Pancreas (tissue), 10 donors: ENCODE data around the gene ZNF710. TPM values are rescaled to one million over a fixed set of nuclear protein-coding genes. Genes with fewer than 3 reads are reported as not detected.

Experiments used
- ATAC-seq, 4 donors: fragments of 200-7000 bp; cut with Tn5 transposase; one replicate each; pipeline versions ENCODE4 v1.8.0 to v1.9.1; 2020; ENCODE audit warnings: mild to moderate bottlenecking in 4 of 4, moderate library complexity in 4 of 4
- DNase-seq, 6 donors: peaks; one replicate each; pipeline ENCODE4 v3.0.0-alpha.2; 2020
- FAIRE-seq: peaks from 2 replicates; lab custom pipeline; 2012; peaks lifted over from hg19 to GRCh38; lab: Jason Lieb, UNC
- H3K27ac ChIP-seq, 4 donors: fragments of 200-600 bp; sonication (generic); 1 replicate in 3 of 4; 2 replicates in 1 of 4; pipeline versions ENCODE4 v1.5.0 to v1.8.0; 2020
- H3K27me3 ChIP-seq, 4 donors: fragments of 200-600 bp; one replicate each; pipeline ENCODE4 v1.8.0; 2021
- H3K36me3 ChIP-seq, 3 donors: fragments of 200-600 bp; sonication (generic) in 1 of 3; one replicate each; pipeline versions ENCODE4 v1.5.0 to v1.8.0; 2020 to 2021
- H3K4me1 ChIP-seq, 3 donors: fragments of 200-600 bp; one replicate each; pipeline ENCODE4 v1.8.0; 2021
- H3K4me3 ChIP-seq, 4 donors: fragments of 200-600 bp; sonication (generic) in 2 of 4; one replicate each; pipeline versions ENCODE4 v1.5.0 to v1.8.0; 2020 to 2021
- H3K9me3 ChIP-seq, 4 donors: fragments of 200-600 bp; one replicate each; pipeline ENCODE4 v1.8.0; 2021
- WGBS, 2 donors: extraction: QIAGEN DNeasy Blood & Tissue Kit; methylation state at CpG; one replicate each; pipeline ENCODE4 v1.1.7; 2013; 5-methylcytosine and 5-hydroxymethylcytosine counted together
- intact Hi-C, 3 donors: fragments of 100-400 bp; cut with DNase I; formaldehyde crosslinking; loops; one replicate each; pipeline versions ENCODE4 v1.11.1 to v1.14.2; 2022
- polyA plus RNA-seq, 2 donors: library from polyadenylated mRNA; stranded (reverse); fragments of 200-250 nt; gene quantifications; one replicate each; pipeline ENCODE4 v1.2.3, GENCODE V29; 2013
- total RNA-seq, 6 donors: library from RNA; stranded (reverse); fragmentation: NEBNext Ultra II Directional in 4 of 6; extraction: Animal tissue kit (Norgen Biotek cat#: 25700) in 4 of 6; gene quantifications; one replicate each; pipeline versions ENCODE4 v1.2.1 to v1.2.4, GENCODE V29; 2021 to 2023
- TF ChIP-seq, protein P1 (sequence below), 4 donors: fragments of 200-600 bp; sonication (generic) in 3 of 4; IDR thresholded peaks; one replicate each; pipeline versions ENCODE4 v1.5.0 to v1.8.0; 2021; ENCODE audit warnings: antibody characterized with exemption in 4 of 4
- donor health status: healthy with polysubstance abuse.
- donor health status: DM: no; HTN: no; CAD: no; lungs with moderate emphysema.
- donor health status: DM: no; HTN: no; CAD: no.
- donor health status: control.
- donor health status: control.
- donor health status: Bipolar disorder and iron deficiency.
- donor health status: DM: yes; HTN: yes; CAD: no.
- donor health status: DM: no; HTN: no; CAD: no.
- donor health status: DM: no; HTN: no; CAD: no.
- donor health status: DM: yes; HTN: yes; CAD: no.

Gene ZNF710
- total and polyA plus RNA-seq, 8 donors = 31.9 to 298 (median 37.8) TPM

DNA sequence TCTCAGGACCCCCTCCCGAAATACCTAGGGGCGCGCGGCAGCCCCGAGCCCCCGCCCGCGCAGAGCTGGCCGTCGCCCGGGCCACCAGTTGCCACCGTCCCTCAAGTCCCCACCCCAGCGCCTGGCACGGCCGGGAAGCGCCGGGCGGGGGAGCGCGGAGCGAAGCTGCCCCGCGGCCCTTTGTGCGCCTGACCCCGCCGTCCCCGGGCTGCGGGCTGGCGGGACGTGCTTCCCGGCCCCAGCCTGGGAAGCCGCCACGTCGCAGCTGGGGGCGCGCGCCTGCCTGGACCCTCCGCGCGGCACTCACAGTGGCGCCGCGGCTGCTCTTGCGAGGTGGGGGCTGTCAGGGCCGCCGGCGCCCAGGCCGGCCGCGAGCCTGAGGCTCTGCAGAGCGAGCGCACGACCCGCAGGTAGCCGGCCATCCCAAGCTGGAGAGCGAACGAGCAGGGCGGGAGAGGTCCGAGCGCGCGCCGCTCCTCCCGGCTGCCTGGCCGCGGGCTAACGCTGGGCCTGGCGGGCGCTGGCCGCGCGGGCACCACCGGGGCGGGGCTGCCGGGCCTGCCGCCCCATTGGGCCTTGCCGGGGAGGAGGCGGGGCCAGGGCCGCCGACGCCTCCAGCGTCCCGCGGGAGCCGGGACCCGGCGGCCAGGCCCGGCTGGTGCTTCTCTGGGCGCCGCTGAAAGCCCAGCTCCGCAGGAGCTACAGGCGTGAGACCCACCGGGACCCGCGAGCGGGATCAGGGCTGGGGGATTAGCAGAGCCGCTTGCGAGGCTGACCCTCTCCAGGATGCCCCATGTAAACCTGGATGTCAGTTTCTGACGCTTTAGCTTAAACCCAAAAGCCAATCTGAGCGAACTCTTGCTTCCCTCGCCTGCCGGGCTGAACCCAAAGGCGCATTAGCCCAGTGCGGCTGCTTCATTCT, 101.1 kb downstream of the ZNF710 start, which contains the start of gene IDH2:
IDH2 (minus strand) TSS at position 500 of the 922 bp plus-strand sequence; CDS start at position 422, 78 bp downstream.
- DNase-seq (peak; percentile 82 to 95 (median 90)), FAIRE-seq (no peak), ATAC-seq (peak; percentile 68 to 84 (median 78))
- WGBS, 2 donors = 0 to 1% methylated on average over 76 to 104 of the region's 104 CpGs
- H3K4me3 ChIP-seq = peak within 1 kb of the TSS; percentile 81 to 99 (median 95)
- TF ChIP-seq, protein P1, sequence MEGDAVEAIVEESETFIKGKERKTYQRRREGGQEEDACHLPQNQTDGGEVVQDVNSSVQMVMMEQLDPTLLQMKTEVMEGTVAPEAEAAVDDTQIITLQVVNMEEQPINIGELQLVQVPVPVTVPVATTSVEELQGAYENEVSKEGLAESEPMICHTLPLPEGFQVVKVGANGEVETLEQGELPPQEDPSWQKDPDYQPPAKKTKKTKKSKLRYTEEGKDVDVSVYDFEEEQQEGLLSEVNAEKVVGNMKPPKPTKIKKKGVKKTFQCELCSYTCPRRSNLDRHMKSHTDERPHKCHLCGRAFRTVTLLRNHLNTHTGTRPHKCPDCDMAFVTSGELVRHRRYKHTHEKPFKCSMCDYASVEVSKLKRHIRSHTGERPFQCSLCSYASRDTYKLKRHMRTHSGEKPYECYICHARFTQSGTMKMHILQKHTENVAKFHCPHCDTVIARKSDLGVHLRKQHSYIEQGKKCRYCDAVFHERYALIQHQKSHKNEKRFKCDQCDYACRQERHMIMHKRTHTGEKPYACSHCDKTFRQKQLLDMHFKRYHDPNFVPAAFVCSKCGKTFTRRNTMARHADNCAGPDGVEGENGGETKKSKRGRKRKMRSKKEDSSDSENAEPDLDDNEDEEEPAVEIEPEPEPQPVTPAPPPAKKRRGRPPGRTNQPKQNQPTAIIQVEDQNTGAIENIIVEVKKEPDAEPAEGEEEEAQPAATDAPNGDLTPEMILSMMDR (IDR thresholded peaks at IDR 0.05) = no peak
- no peaks in the 10 kb centered on the region for H3K9me3 ChIP-seq
- H3K4me1 ChIP-seq = peaks cover 40 to 61% (median 48%) of the 10 kb centered on the region in 3 donors
- intact Hi-C loops = no loop called here
- peak within 1 kb of the TSS; percentile 95 to 98 (median 98) for H3K27ac ChIP-seq
- no peaks in the 10 kb centered on the region for H3K27me3 ChIP-seq
- no peaks in the 10 kb centered on the region for H3K36me3 ChIP-seq

DNA sequence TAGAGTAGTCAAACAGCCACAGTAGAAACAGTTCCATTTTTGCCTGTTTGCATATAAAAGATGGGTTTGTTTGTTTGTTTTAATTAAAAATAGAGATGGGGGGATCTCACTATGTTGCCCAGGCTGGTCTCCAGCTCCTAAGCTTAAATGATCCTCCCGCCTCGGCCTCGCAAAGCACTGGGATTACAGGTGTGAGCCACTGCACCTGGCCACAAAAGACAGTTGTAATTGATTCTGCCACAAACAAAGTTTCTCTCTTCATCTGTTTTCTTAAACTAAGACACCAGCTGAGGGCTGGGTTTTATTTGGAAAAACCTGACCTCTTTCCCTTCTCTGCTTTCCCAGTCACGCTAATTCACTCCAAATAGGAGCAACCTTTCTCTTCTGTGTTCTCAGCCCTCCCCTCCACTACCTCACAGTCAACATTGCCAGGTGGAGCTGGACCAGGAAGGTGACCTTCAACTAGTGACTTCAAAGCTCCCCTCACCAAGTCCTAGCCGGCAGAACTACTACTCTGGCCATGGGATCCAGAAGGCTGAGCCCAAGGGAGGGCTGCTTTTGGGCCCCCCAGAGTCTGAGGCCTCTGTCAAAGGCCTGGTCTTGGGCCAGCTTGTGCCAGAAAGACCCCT, 102.7 kb downstream of the ZNF710 start:
- Histone ChIP-seq H3K4me3 (peak overlapping the region in 1 of 4 donors; percentile 97), H3K9me3 (no peaks in the 10 kb centered on the region), H3K36me3 (no peaks in the 10 kb centered on the region), H3K4me1 (peaks cover 28 to 45% (median 35%) of the 10 kb centered on the region in 3 donors), H3K27me3 (no peaks in the 10 kb centered on the region), H3K27ac (peak overlapping the region; percentile 95 to 98 (median 98))
- peak; percentile 64 to 91 (median 82) for DNase-seq
- TF ChIP-seq, protein P1 (IDR thresholded peaks at IDR 0.05) = no peak
- intact Hi-C loops = no loop called here
- no peak for FAIRE-seq
- peak; percentile 67 to 72 (median 70) for ATAC-seq
- WGBS, 2 donors = 23 to 39% methylated on average over 5 of the region's 5 CpGs

DNA sequence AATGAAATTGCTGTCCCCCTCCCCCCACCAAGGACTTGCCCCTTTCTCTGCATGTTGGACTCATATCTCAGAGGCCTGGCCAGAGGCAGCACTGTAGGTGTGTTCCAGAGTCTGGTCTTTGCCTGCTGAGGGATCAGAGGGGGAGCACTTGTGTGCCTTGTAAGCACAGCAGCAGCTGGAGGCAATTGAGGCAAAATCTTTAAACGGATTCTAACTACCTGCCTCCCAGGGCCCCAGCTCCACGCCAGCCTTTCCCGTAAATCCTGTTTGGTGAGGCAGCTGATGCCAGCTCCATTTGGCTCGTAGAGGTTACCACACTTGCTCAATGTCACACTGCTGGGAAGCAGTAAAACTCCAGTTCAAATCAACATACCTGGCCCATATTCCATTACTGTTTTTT, 103.4 kb downstream of the ZNF710 start:
- WGBS, 2 donors = 6 to 20% methylated on average over 4 of the region's 4 CpGs
- FAIRE-seq = no peak
- Histone ChIP-seq H3K9me3 (no peaks in the 10 kb centered on the region), H3K36me3 (no peaks in the 10 kb centered on the region), H3K4me3 (peak overlapping the region in 1 of 4 donors; percentile 14), H3K27ac (peak overlapping the region; percentile 95 to 98 (median 98)), H3K27me3 (no peaks in the 10 kb centered on the region), H3K4me1 (peaks cover 27 to 38% (median 28%) of the 10 kb centered on the region in 3 donors)
- peak; percentile 81 to 90 (median 89) for DNase-seq
- intact Hi-C loops = no loop called here
- ATAC-seq = peak; percentile 55 to 62 (median 56)
- TF ChIP-seq, protein P1 (IDR thresholded peaks at IDR 0.05) = no peak

DNA sequence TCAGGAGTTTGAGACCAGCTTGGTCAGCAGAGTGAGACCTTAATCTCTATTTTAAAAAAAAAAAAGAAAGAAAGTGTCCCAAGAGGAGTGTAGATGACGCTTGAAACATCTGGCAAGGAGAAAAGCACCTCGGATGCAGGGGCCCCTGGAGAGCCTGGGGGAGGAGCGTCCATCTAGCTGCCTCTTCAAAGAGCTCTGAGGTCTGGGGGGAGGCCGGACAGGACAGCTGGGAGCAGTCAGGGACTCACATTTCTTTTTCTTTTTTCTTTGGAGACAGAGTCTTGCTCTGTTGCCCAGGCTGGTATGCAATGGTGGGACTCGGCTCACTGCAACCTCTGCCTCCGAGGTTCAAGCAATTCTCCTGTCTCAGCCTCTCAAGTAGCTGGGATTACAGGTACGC, 104.4 kb downstream of the ZNF710 start:
- FAIRE-seq = no peak

More for the DNA sequence above, 104.4 kb downstream of the ZNF710 start:
- H3K27me3 ChIP-seq = no peaks in the 10 kb centered on the region
- 78 to 87% methylated on average over 7 of the region's 7 CpGs for WGBS, 2 donors
- no peak for ATAC-seq
- TF ChIP-seq, protein P1 (IDR thresholded peaks at IDR 0.05) = no peak
- H3K36me3 ChIP-seq = no peaks in the 10 kb centered on the region
- peaks cover 19 to 28% (median 22%) of the 10 kb centered on the region in 3 donors for H3K4me1 ChIP-seq
- H3K9me3 ChIP-seq = no peaks in the 10 kb centered on the region
- peak overlapping the region; percentile 95 to 98 (median 98) for H3K27ac ChIP-seq
- H3K4me3 ChIP-seq = no peak overlapping the region
- DNase-seq = peak in 1 of 6 donors; percentile 16
- intact Hi-C loops = no loop called here
